GM10266 (cell line): Measurements from ENCODE around the gene HBE1.
"Not testable (repeated sequence)": the region's sequence is repeated elsewhere in the genome, so short reads cannot be mapped to it uniquely, and the experiment has no call there.

ENCODE experiments used
- DNase-seq: peaks from one replicate; pipeline ENCODE4 v3.0.0; 2012; ENCODE audit errors: extremely low spot score
- CTCF ChIP-seq: IDR thresholded peaks from 2 replicates; pipeline ENCODE4 v1.5.1; 2012; ENCODE audit warnings: mild to moderate bottlenecking, low read depth; ENCODE audit not compliant: control insufficient read depth, insufficient read depth; ENCODE audit errors: missing control alignments

Gene HBE1

DNA sequence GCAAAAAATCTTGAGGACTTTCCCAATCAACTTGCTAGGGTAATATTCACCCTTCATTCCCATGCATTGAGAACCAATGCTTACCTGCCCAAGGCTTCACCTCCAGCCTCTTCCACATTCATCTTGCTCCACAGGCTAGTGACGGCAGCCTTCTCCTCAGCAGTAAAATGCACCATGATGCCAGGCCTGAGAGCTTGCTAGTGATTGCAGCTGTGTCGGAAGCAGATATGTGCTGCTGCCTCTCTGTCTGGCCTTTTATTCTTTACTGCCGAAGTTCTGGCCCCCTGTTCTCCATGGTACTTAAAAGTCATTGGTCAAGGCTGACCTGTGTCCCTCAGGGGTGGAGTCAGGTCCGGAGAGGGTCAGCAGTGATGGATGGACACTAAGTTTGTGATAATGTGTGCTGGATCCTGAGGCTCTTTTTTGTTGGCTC, at the start of gene HBE1:
Gene HBE1, minus strand, starts transcription at position 231 of the 433 bp plus-strand sequence. Its CDS starts 55 bp downstream, at position 176.
- DNase-seq, result no peak
- no peak for TF ChIP-seq CTCF

GRCh38 chr11:5317292-5317691, 47.5 kb upstream of the HBE1 start:
- DNase-seq, result no peak
- no peak for TF ChIP-seq CTCF

DNA sequence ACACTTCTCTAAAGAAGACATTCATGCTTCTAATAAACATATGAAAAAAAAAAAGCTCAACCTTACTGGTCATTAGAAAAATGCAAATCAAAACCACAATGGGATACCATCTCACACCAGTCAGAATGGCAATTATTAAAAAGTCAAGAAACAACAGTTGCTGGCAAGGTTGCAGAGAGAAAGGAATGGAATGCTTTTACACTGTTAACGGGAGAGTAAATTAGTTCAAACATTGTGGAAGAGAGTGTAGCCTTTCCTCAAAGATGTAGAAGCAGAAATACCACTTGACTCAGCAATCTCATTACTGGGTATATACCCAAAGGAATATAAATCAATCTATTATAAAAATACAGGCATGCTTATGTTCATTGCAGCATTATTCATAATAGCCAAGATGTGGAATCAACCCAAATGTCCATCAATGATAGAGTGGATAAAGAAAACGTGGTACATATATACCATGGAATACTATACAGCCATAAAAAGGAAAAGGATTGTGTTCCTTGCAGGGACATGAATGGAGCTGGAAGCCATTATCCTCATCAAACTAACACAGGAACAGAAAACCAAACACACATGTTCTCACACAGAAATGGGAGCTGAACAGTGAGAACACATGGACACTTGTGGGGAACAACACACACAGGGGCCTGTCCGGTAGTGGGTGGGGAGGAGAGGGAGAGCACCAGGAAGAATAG, 43.7 kb upstream of the HBE1 start:
- not testable (repeated sequence) for DNase-seq

DNA sequence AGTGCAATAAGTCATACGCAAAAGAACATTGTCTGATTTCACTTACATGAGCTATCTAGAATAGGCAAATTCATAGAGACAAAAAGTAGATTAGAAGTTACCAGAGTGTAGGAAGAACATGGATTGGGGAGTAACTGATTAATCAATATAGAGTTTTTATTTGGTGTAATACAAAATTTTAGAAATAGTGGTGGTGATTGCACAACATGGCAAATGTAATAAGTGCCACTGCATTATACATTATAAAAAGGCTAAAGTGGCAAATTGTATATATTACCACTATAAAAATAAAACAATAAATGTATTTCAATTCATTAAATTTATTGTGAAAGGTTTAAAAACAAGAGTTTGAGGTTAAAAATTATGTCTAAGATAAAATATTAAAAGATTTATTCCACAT, 40.7 kb upstream of the HBE1 start:
- TF ChIP-seq CTCF, result no peak

DNA sequence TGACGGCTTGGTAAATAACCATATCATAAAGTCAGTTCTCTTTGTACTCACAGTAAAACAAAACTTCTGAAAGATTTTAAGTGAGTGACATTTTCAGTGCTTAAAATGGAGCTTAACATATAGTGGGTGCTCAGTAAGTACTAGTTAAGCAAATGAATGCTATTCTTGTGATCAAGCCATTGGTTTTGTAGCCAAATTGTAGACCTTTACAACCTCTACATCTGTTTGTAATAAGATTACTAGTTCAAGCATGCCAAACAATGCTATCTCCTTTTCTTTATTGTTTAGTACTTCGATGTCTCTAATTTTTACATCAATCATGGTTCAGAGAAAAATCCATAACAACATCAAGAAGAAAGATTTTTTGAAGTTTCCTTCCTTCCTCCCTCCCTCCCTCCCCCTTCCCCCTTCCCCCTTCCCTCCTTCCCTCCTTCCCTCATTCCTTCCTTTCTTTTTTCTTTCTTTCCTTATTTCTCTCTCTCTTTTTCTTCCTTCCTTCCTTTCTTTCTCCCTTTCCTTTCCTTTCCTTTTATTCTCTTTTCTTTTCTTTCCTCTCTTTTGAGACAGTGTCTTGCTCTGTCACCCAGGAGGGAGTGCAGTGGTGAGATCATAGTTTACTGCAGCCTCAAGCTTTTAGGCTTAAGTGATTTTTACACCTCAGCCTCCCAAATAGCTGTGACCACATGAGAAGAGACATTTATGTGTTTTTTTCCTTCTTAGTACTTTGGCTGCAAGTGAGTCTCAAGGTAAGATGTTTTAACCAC, 37.7 kb upstream of the HBE1 start:
- TF ChIP-seq CTCF, result no peak

More for the DNA sequence above, 40.7 kb upstream of the HBE1 start:
- no peak for DNase-seq

DNA sequence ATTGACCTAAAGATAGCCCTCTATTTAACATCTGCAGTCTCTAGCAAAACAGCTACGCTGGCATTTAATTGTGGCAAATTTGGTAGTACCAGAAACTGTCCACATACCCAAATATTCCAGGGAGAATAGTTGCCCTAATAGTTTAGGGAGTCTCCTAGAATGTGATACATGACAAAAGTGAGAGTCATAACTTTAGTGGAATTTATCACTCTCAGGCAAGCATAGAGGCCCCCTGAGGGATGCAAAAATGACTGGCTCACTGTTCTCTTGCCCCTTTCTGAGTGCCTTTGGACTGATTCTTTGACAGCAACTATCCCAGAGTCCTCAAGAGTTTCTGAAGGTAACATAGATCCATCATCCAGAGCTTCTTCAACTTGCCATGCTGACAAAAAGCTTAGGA, 34.3 kb upstream of the HBE1 start:
- DNase-seq, result no peak
- TF ChIP-seq CTCF, result no peak

More for the DNA sequence above, 37.7 kb upstream of the HBE1 start:
- DNase-seq, result no peak

DNA sequence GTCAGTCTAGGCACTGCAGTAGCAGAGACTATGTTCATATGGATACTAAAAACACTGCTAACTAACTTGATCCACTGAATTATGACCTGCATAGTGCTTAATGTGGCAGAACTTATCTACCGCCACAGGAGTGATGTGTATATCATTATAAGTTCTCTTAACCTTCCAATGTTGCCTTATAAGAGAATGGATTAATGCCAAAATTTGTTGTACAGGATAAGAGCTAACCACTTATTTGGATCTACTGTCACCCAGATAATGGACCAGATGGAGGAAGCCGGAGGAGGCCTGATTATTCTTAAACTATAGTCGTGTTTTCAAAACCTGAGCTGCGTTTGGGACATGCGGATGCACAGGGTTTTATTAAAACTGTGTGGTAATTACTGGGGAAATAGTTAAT, 33.9 kb upstream of the HBE1 start:
- no peak for TF ChIP-seq CTCF
- DNase-seq, result no peak
